Suprapubic skin (tissue), 4 donors: ENCODE results near the gene C2CD5. TPM values are rescaled to one million over a fixed set of nuclear protein-coding genes. Genes with fewer than 3 reads are reported as not detected.

Experiments used
- DNase-seq, 2 donors: peaks; one replicate each; pipeline ENCODE4 v3.0.0-alpha.2; 2019; ENCODE audit warnings: low spot score in 2 of 2
- H3K27ac ChIP-seq: fragments of 200-600 bp; sonication (generic); one replicate; pipeline ENCODE4 v1.5.1; 2019
- H3K27me3 ChIP-seq: fragments of 200-600 bp; sonication (generic); one replicate; pipeline ENCODE4 v1.5.1; 2019
- H3K36me3 ChIP-seq: fragments of 200-600 bp; sonication (generic); one replicate; pipeline ENCODE4 v1.5.1; 2019
- H3K4me1 ChIP-seq: fragments of 200-600 bp; sonication (generic); one replicate; pipeline ENCODE4 v1.5.1; 2019
- H3K4me3 ChIP-seq: fragments of 200-600 bp; sonication (generic); one replicate; pipeline ENCODE4 v1.5.1; 2019; ENCODE audit warnings: mild to moderate bottlenecking
- H3K9me3 ChIP-seq: fragments of 200-600 bp; sonication (generic); one replicate; pipeline ENCODE4 v1.5.1; 2019
- EP300 ChIP-seq: sonication (generic); formaldehyde crosslinking; IDR thresholded peaks from one replicate; pipeline ENCODE4 v1.6.1; 2017; ENCODE audit warnings: antibody characterized with exemption
- POLR2A ChIP-seq, 2 donors: fragments of 450-650 bp; IDR thresholded peaks; one replicate each; pipeline ENCODE4 v1.6.1; 2017; ENCODE audit warnings: antibody characterized with exemption in 2 of 2, mild to moderate bottlenecking in 2 of 2, moderate library complexity in 2 of 2
- POLR2AphosphoS5 ChIP-seq, 3 donors: sonication (generic); formaldehyde crosslinking; IDR thresholded peaks; one replicate each; pipeline ENCODE4 v1.6.1; 2017; ENCODE audit warnings: antibody characterized with exemption in 3 of 3
- WGBS: methylation state at CpG from one replicate; pipeline ENCODE4 v1.1.5; 2018; 5-methylcytosine and 5-hydroxymethylcytosine counted together
- total RNA-seq, 4 donors: library from RNA; depleted of rRNA; stranded (reverse); fragments of >200 nt; gene quantifications; one replicate each; pipeline ENCODE4 v1.1.0, GENCODE V29; 2016
- TF ChIP-seq, protein P1 (sequence below), 2 donors: fragments of 200-600 bp in 1 of 2; fragments of 450-650 bp in 1 of 2; sonication (generic) in 1 of 2; IDR thresholded peaks; one replicate each; pipeline ENCODE4 v1.5.1; 2016 to 2019; ENCODE audit warnings: antibody characterized with exemption in 2 of 2, mild to moderate bottlenecking in 1 of 2, moderate library complexity in 1 of 2

Gene C2CD5
- total RNA-seq, 4 donors from 2014 or later, result 23.1 to 39.2 (median 27.7) TPM

DNA sequence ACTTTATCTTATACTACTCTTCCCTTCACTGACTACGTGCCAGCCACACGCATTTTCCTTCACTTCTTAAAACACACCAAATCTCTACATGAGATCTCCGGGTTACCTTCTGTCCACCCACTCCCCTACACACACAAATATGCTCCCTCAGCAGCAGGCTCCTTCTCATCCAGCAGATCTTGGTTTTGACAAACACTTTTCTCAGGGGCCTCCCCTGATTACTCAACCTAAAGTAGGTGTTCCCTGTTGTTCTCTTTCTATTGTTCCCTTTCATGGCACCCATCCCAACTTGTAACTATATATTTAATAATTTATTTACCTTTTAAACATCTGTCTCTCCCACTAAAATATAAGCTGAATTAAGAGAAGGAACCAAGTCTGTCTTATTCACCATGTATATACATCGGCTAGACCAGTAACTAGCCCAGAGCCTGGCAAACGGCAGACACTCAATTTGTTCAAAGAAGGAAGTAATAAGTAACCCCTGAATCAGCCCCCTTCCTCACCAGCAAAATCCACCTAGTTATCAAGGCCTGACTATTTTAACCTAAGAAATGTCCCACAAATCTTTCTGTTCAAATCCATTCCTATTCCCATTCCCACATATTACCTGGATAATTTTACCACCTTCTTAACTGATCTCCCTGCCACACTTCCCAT is 2.7 kb downstream of the C2CD5 start:
- Histone ChIP-seq H3K4me3 (no peak overlapping the region), H3K27me3 (no peaks in the 10 kb centered on the region), H3K4me1 (peaks cover 42% of the 10 kb centered on the region), H3K9me3 (no peaks in the 10 kb centered on the region), H3K36me3 (no peaks in the 10 kb centered on the region), H3K27ac (no peak overlapping the region)
- WGBS, result 84% methylated on average over 5 of the region's 5 CpGs
- no peak for DNase-seq
- TF ChIP-seq, protein P1, sequence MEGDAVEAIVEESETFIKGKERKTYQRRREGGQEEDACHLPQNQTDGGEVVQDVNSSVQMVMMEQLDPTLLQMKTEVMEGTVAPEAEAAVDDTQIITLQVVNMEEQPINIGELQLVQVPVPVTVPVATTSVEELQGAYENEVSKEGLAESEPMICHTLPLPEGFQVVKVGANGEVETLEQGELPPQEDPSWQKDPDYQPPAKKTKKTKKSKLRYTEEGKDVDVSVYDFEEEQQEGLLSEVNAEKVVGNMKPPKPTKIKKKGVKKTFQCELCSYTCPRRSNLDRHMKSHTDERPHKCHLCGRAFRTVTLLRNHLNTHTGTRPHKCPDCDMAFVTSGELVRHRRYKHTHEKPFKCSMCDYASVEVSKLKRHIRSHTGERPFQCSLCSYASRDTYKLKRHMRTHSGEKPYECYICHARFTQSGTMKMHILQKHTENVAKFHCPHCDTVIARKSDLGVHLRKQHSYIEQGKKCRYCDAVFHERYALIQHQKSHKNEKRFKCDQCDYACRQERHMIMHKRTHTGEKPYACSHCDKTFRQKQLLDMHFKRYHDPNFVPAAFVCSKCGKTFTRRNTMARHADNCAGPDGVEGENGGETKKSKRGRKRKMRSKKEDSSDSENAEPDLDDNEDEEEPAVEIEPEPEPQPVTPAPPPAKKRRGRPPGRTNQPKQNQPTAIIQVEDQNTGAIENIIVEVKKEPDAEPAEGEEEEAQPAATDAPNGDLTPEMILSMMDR (IDR thresholded peaks at IDR 0.05), result no peak
- TF ChIP-seq POLR2A (IDR thresholded peaks at IDR 0.05), result no peak
- no peak for TF ChIP-seq EP300
- TF ChIP-seq POLR2AphosphoS5 (IDR thresholded peaks at IDR 0.05), result no peak

DNA sequence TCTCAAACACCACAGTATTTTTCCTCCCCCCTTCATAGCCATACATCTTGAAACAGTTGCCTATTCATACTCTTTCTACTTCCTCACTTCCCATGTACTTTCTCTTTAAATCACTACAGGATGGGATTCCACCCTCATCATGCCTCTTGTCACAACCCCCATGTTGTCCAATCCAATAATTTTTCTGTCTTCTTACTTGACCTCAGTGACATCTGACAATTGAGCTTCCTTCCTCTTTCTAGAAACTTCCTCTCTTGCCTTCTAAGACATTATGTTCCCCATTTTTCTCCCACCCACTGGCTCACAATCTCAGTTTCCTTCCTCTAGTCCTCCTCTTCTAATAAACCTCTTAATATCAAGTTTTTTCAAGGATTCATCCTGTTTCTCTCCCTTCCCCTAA is 5.3 kb downstream of the C2CD5 start:
- Histone ChIP-seq H3K27ac (no peak overlapping the region), H3K27me3 (no peaks in the 10 kb centered on the region), H3K9me3 (no peaks in the 10 kb centered on the region), H3K36me3 (peaks cover 2% of the 10 kb centered on the region), H3K4me1 (peaks cover 36% of the 10 kb centered on the region), H3K4me3 (no peak overlapping the region)
- DNase-seq, result no peak
- no peak for TF ChIP-seq POLR2AphosphoS5 (IDR thresholded peaks at IDR 0.05)
- TF ChIP-seq, protein P1 (IDR thresholded peaks at IDR 0.05), result no peak
- TF ChIP-seq POLR2A (IDR thresholded peaks at IDR 0.05), result no peak
- no peak for TF ChIP-seq EP300

DNA sequence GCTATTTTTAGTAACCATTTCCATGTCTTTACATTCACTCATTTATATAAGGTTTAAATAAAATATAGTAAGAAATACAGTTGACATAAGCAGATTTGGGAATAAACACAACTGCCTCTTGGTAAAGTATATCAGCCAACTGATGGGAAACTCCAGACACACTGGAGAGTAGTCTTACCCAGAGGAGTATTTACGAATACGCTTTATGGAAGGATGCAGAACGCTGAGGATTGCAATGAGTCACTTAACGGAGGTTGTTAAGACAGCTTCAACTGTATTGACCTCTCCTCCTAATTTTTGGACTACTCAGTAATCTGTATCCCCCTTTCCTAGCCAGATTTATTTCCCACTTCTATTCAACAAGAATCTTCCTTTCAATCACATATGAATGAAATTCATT is 6.0 kb downstream of the C2CD5 start:
- no peak for DNase-seq

DNA sequence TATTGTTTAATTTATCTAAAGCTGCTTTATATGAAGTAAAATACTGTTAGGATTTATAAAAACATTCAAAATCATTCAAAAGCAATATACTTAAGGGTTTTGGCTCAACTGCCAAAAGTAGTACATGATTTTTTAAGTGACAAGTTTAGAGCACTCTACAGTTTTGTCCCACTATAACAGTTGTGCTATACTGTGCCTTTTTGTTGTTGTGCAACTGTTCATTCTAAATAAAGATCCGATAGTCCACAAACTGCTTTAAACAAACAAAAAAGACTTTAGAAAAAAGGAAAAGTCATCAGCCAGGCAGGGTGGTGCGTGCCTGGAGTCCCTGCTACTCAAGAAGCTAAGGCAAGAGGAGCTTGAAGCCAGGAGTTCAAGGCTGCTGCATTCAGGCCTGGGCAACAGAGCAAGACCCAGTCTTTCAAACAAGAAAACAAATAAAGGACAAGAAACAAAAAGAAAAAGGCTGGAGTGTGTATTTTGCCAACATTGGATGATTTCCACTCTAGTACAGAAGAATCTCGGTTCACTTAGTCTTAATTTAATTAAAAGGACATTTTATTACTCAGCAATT is 7.3 kb downstream of the C2CD5 start:
- TF ChIP-seq EP300, result no peak
- TF ChIP-seq, protein P1 (IDR thresholded peaks at IDR 0.05), result no peak
- no peak for TF ChIP-seq POLR2A (IDR thresholded peaks at IDR 0.05)
- TF ChIP-seq POLR2AphosphoS5 (IDR thresholded peaks at IDR 0.05), result no peak
- H3K36me3 ChIP-seq, result peaks cover 22% of the 10 kb centered on the region
- WGBS, result 71% methylated on average over 3 of the region's 3 CpGs
- H3K27ac ChIP-seq, result no peak overlapping the region
- peaks cover 19% of the 10 kb centered on the region for H3K4me1 ChIP-seq
- H3K9me3 ChIP-seq, result no peaks in the 10 kb centered on the region
- no peak overlapping the region for H3K4me3 ChIP-seq
- no peaks in the 10 kb centered on the region for H3K27me3 ChIP-seq
- DNase-seq, result no peak

More for the DNA sequence above, 6.0 kb downstream of the C2CD5 start:
- peaks cover 32% of the 10 kb centered on the region for H3K4me1 ChIP-seq
- 87% methylated on average over 4 of the region's 4 CpGs for WGBS
- peaks cover 9% of the 10 kb centered on the region for H3K36me3 ChIP-seq
- H3K27ac ChIP-seq, result peak overlapping the region; percentile 27
- H3K9me3 ChIP-seq, result no peaks in the 10 kb centered on the region
- H3K27me3 ChIP-seq, result no peaks in the 10 kb centered on the region
- TF ChIP-seq POLR2A (IDR thresholded peaks at IDR 0.05), result no peak
- no peak for TF ChIP-seq POLR2AphosphoS5 (IDR thresholded peaks at IDR 0.05)
- TF ChIP-seq, protein P1 (IDR thresholded peaks at IDR 0.05), result no peak
- no peak for TF ChIP-seq EP300
- H3K4me3 ChIP-seq, result no peak overlapping the region

DNA sequence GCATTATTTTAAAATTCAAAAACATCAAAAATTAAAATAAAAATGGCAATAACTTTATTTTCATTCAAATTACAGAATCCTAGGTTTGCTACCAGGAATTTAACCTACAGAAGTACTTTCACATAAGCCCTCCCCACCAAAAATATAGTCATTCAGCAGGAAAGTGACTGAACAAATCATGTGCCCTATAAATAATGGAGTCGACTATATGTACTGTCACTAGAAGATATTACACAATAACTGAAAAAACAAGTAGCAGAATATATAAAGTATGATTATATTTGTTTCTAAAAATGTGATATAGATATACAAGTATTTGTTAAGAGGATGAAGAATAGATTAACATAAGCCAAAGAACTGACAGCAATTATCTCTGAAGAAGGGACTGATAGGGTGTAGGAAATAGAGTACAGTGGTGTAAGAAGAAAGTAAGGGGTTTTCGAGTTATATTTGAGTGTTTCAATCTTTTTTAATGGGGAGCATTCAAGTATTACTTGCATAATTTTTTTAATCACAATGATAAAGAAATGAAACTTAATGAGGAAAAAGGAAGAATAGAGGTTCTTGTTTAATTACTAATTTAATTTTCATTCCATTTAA is 7.9 kb downstream of the C2CD5 start:
- Histone ChIP-seq H3K27ac (no peak overlapping the region), H3K27me3 (no peaks in the 10 kb centered on the region), H3K4me1 (peaks cover 13% of the 10 kb centered on the region), H3K9me3 (no peaks in the 10 kb centered on the region), H3K4me3 (no peak overlapping the region), H3K36me3 (peaks cover 26% of the 10 kb centered on the region)
- 79% methylated on average over 2 of the region's 2 CpGs for WGBS
- TF ChIP-seq, protein P1 (IDR thresholded peaks at IDR 0.05), result no peak
- no peak for TF ChIP-seq POLR2A (IDR thresholded peaks at IDR 0.05)
- no peak for DNase-seq
